ENCODE results near the gene ANKS1B.

ANKS1B gene

DNA sequence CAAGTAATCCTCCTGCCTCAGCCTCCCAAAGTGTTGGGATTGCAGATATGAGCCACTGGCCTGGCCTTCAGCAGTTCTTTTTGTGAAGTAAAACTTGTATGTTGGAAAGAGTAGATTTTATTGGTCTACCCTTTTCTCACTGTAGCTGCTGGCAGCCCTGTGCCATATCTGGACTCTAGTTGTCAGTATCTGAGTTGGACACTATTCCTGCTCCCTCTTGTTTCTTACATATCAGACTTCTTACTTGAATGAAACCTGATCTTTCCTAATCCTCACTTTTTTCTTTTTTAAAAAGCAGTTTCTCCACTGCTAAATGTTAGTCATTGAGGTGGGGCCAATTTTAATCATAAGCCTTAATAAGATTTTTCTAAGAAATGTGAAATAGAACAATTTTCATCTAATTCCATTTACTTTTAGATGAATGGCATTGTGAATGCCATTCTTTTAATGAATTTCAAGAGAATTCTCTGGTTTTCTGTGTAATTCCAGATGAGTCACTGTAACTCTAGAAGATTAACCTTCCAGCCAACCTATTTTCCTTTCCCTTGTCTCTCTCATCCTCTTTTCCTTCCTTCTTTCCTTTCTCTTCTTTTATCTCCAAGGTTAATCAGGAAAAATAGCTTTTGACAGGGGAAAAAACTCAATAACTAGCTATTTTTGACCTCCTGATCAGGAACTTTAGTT is 1250.9 kb downstream of the ANKS1B start:
- DNase-seq (ENCODE audit: low spot score) = no peak

DNA sequence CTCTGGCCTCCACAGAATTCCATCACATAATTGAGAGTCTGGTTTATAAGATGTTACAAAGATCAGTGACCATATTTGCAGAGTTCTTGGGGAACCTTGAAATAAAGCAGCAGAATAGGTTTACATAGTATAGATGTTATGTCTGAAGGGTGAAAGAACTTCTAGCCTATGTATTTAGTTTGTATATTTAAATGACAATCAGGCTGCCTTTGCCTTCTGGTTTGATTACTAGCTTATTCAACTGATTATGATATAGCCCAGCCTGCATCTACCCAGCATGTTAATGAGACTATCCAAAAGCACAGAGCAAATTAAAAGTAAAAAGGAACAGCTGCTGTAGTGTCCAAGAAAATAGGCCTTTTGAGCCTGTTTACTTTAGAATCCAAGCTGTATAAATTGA is 1254.3 kb downstream of the ANKS1B start:
- DNase-seq (ENCODE audit: low spot score) = no peak

DNA sequence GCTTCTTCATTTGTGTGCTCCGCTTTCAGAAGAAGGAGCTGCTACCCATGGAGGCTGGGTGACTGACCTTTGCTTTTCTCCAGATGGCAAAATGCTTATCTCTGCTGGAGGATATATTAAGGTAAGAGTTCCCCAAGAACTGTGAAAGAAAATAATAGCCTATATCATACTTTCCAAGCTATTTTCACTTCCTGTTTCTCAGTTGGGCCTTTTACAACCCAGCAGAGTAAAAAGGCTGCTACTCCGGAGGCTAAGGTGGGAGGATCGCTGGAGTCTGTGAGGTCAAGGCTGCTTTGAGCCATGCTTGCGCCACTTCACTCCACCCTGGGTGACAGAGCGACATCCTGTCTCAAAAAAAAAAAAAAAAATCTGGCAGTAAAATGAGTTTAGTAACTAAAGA is 1257.5 kb downstream of the ANKS1B start:
- no peak for DNase-seq (ENCODE audit: low spot score)

DNA sequence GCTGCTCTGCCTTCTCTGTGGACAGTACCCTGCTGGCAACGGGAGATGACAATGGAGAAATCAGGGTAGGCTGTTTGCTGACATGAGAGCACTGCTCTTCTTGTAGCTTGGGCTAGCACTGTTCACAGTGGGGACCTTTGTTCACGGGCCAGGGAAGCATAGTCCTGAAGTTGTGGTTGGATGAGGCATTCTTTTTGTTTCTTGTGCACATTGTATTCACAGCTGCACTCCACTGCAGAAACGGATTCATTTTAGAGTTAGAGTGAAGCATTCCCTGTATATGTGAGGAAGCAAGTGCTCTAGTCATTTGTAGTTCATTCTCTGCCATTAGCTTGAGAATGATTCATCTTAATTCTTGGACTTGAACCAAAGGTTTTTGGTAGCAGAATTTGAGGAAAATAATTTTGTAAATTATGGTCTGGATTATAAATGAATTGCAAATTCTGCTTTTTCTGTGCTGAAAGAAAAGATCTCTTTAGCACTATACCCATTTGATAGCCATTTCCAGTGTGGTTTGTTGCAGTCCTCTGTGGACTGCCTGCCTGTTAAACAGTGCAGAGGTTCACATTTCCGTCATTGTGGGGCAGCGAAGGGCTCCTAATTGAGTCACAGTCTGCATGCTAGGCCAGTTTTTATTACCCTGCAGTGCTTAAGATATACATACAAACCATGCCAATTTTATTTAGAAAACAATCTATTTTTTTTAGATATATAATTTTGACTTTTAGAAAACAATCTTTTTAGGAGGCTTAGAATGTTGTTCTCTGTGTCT is 1259.1 kb downstream of the ANKS1B start:
- DNase-seq (ENCODE audit: low spot score) = peak; percentile 85

- DNase-seq (ENCODE audit: low spot score) = no peak
Measured at GRCh38 chr12:98724384-98725155, 1260.2 kb downstream of the ANKS1B start.

- no peak for DNase-seq (ENCODE audit: low spot score)
Measured at GRCh38 chr12:98721204-98721702, 1263.5 kb downstream of the ANKS1B start.

GRCh38 chr12:98719515-98720504 is 1264.9 kb downstream of the ANKS1B start:
- DNase-seq (ENCODE audit: low spot score) = no peak

DNA sequence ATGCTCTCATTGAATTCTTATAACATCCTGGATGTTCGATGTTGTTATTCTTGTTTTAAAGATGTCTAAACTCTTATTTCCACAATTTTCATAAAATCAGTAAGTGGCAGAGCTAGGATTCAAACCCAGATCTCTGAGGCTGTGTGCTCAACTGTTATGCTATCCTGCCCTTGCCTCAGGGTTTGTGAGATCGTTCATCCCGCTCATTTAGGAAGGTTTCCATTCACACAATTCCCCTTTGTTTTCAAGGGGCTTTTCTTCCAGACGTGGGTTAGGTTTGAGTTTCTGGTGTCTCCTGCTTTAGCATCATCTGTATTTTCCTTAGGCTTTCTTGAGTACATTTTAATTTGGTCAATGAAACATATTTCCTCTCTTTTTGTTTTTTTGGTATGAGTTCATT is 1270.3 kb downstream of the ANKS1B start:
- no peak for DNase-seq (ENCODE audit: low spot score)

DNA sequence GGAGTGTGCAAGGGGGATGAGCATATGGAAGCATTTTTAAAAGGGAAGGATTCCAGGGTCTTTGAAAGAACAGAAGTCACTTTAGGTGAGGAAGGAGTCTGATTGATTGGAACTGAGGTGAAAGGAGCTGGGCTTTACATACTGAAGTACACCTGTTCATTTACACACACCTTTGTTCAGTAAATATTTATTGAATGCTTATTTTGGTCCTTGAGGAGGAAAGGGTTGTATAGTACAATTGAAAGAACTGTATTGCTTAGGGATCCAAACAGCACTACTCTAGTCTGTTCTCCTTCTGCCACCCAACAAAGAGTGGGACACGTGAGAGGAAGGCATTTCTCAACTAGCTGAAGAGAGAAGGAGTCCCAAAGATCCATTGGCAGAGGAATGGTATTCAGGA is 1275.7 kb downstream of the ANKS1B start:
- DNase-seq (ENCODE audit: low spot score) = no peak

DNA sequence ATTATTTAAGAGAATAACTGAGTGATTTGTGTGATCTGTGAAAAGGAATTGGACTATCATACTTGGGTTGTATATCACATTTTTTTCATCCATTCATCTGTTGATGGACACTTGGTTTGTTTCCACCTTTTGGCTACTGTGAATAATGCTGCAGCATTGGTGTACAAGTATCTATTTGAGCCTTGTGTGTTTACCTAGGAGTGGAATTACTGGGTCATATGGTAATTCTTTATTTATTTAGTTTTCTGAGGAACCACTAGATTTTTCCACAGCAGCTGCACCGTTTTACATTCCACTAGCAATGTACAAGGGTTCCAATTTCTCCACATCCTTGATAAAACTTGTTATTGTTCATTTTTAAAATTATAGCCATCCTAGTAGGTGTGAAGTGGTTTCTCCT is 1283.6 kb downstream of the ANKS1B start:
- DNase-seq (ENCODE audit: low spot score) = no peak

- peak; percentile 21 for DNase-seq (ENCODE audit: low spot score)
Measured at GRCh38 chr12:98699586-98699985, 1285.2 kb downstream of the ANKS1B start.

- peak; percentile 61 for DNase-seq (ENCODE audit: low spot score)
Measured at GRCh38 chr12:98698603-98699463, 1285.9 kb downstream of the ANKS1B start.

DNA sequence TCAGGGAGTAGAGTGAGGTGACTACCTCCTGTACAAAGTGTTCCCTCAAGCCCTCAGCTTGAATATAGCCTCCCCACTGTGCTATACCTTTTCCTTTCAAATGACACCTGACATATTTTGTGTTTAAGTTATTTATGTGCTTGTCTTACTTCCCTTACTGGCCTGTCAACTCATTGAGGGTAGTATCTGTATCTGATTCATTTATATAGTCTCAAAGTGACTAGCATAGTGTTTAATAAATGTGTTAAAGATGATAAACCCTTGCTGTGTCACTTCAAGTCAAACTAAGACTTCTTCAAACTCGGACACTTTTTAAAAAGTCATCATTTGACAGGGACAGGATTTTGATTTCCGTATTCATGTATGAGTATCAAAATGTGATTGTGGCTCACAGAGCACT is 1287.5 kb downstream of the ANKS1B start:
- no peak for DNase-seq (ENCODE audit: low spot score)

DNA sequence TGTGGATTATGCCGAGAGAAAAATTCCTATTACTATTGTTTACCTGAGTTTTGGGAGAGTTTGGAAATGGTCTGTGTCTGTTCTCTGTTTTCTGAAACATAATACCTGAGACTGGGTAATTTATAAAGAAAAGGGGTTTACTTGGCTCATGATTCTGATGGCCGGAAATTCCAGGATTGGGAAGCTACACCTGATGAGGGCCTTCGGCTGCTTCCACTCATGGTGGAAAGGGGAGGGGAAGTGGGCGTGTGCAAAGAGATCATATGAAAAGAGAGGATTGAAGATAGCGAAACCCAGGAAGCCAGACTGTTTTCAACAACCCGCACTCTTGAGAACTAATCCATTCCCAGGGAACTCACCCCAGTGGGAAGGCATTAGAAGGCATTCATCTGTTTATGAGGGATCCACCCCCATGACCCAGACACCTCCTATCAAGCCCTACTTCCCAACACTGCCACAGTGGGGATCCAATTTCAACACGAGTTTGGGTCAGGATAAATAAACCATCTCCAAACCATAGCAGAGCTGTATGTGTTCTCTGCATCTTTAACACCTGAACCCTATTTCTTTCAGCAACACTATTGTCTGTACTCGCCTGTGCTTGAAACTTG is 1288.6 kb downstream of the ANKS1B start:
- DNase-seq (ENCODE audit: low spot score) = no peak

- DNase-seq (ENCODE audit: low spot score) = no peak
Measured at GRCh38 chr12:98691351-98691750, 1293.4 kb downstream of the ANKS1B start.

GRCh38 chr12:98686603-98687002 is 1298.1 kb downstream of the ANKS1B start:
- DNase-seq (ENCODE audit: low spot score) = no peak
